HepG2 (cell line): ENCODE data around the gene SPATS2. TPM values are rescaled to one million over a fixed set of nuclear protein-coding genes. Genes with fewer than 3 reads are reported as not detected.

Experiments used
- ARID5B ChIP-seq: IDR thresholded peaks from 2 replicates; pipeline ENCODE4 v1.4.0; 2020; ENCODE audit warnings: mild to moderate bottlenecking, missing genetic modification reagents
- E2F2 ChIP-seq: sonication (generic); formaldehyde crosslinking; IDR thresholded peaks from 2 replicates; pipeline ENCODE4 v1.4.0; 2020; ENCODE audit warnings: missing genetic modification reagents, borderline replicate concordance
- POLR2AphosphoS5 ChIP-seq: IDR thresholded peaks from 2 replicates; pipeline ENCODE4 v1.6.1; 2012; ENCODE audit warnings: low read depth, low read length
- RNF219 ChIP-seq: sonication (generic); formaldehyde crosslinking; IDR thresholded peaks from 2 replicates; pipeline ENCODE4 v1.5.0; 2020; ENCODE audit warnings: mild to moderate bottlenecking, missing genetic modification reagents
- ZBTB39 ChIP-seq: sonication (generic); formaldehyde crosslinking; IDR thresholded peaks from 2 replicates; pipeline ENCODE4 v1.5.0; 2020; ENCODE audit warnings: missing genetic modification reagents
- ZC3H13 ChIP-seq: sonication (generic); formaldehyde crosslinking; IDR thresholded peaks from 2 replicates; pipeline ENCODE4 v1.8.1; 2023; ENCODE audit warnings: mild to moderate bottlenecking, missing genetic modification reagents, moderate library complexity
- ZFP62 ChIP-seq: sonication (generic); formaldehyde crosslinking; IDR thresholded peaks from 2 replicates; pipeline ENCODE4 v1.4.0; 2020; ENCODE audit warnings: missing genetic modification reagents
- ZNF577 ChIP-seq: sonication (generic); formaldehyde crosslinking; IDR thresholded peaks from 2 replicates; pipeline ENCODE4 v1.4.0; 2020; ENCODE audit warnings: mild to moderate bottlenecking, low read depth, missing genetic modification reagents, borderline replicate concordance
- ZNF672 ChIP-seq: sonication (generic); formaldehyde crosslinking; IDR thresholded peaks from 2 replicates; pipeline ENCODE4 v1.8.1; 2022; ENCODE audit warnings: missing genetic modification reagents
- ZSCAN12 ChIP-seq: sonication (generic); formaldehyde crosslinking; IDR thresholded peaks from 2 replicates; pipeline ENCODE4 v1.9.0; 2021; ENCODE audit warnings: mild to moderate bottlenecking, missing genetic modification reagents
- polyA plus RNA-seq, 8 experiments: library from polyadenylated mRNA; depleted of rRNA in 3 of 8; stranded (reverse) in 7 of 8; unstranded in 1 of 8; fragments of >200 nt; fragmentation: Illumina TruSeq in 4 of 8; extraction: Trizol in 4 of 8; gene quantifications; 2 replicates each; pipeline versions ENCODE4 v1.2.1 to v1.2.3, GENCODE V29; 2011 to 2016; ENCODE audit warnings: low read depth in 4 of 8, missing spikeins in 1 of 8, mixed read lengths in 1 of 8; ENCODE audit not compliant: insufficient read depth in 1 of 8
- total RNA-seq, 5 experiments: library from RNA; depleted of rRNA; stranded (reverse); fragments of >200 nt; fragmentation: Illumina TruSeq; extraction: Trizol; gene quantifications; 2 replicates each; pipeline ENCODE4 v1.2.3, GENCODE V29; 2016; ENCODE audit warnings: low read depth in 1 of 5
- TF ChIP-seq, protein P1 (sequence below): sonication (generic); formaldehyde crosslinking; IDR thresholded peaks from 2 replicates; pipeline ENCODE4 v1.5.1; 2020; ENCODE audit warnings: missing genetic modification reagents, mild to moderate bottlenecking, borderline replicate concordance
- TF ChIP-seq, protein P2 (sequence below): sonication (generic); formaldehyde crosslinking; IDR thresholded peaks from 2 replicates; pipeline ENCODE4 v1.4.0; 2020; ENCODE audit warnings: mild to moderate bottlenecking, missing genetic modification reagents

SPATS2 gene
- total and polyA plus RNA-seq, 2 of the 13 experiments (the other 11 are each of a cell fraction or from before 2014, with no cell fraction given), result 19.3 to 28.1 TPM

DNA sequence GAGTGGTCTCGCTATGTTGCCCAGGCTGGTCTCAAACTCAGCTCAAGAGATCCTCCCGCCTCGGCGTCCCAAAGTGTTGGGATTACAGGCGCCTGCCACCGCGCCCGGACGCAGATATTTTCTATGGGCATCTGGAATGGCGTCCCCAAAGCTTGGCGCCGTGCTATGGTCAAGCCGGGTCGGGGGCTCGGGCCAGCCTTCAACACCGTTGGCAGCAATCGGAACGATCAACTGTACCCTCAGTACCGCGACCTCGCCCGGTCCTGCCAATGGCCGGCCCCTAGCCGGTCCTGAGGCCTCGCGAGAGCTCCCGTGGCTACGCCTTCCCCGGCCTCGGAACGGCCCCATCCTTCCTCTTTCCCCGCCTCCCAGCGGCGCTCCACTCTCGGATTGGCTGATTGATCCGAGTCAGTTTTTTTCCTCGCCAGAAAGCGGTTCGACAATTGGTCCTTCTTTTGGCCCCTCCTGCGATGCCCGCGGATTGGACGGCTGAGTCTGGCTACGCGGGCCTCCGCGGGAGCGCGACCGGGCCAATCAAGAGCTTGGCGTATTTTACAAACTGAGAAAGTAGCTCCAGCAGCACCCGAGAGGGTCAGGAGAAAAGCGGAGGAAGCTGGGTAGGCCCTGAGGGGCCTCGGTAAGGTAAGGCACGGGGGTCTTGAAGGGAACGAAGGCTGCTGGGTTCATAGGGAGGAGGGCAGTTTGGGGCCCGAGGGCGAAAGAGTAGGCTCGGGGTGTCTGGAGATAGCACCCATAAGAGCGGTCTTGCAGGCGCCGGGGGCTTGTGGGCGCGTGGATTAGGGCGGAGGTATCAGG is 44.3 kb upstream of the SPATS2 start, which contains the start of gene TROAP (continued):
- no peak for TF ChIP-seq ZBTB39 (CRISPR knock-in tag)
- no peak for TF ChIP-seq ZNF577 (CRISPR knock-in tag)
- TF ChIP-seq, protein P1, sequence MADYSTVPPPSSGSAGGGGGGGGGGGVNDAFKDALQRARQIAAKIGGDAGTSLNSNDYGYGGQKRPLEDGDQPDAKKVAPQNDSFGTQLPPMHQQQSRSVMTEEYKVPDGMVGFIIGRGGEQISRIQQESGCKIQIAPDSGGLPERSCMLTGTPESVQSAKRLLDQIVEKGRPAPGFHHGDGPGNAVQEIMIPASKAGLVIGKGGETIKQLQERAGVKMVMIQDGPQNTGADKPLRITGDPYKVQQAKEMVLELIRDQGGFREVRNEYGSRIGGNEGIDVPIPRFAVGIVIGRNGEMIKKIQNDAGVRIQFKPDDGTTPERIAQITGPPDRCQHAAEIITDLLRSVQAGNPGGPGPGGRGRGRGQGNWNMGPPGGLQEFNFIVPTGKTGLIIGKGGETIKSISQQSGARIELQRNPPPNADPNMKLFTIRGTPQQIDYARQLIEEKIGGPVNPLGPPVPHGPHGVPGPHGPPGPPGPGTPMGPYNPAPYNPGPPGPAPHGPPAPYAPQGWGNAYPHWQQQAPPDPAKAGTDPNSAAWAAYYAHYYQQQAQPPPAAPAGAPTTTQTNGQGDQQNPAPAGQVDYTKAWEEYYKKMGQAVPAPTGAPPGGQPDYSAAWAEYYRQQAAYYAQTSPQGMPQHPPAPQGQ (CRISPR knock-in tag), result no peak
- 0 out of 2 replicates have a peak, but pooled peaks have one; percentile 7 for TF ChIP-seq E2F2 (CRISPR knock-in tag)
- no peak for TF ChIP-seq ARID5B (CRISPR knock-in tag)
- TF ChIP-seq ZC3H13 (CRISPR knock-in tag), result no peak
- TF ChIP-seq, protein P2, sequence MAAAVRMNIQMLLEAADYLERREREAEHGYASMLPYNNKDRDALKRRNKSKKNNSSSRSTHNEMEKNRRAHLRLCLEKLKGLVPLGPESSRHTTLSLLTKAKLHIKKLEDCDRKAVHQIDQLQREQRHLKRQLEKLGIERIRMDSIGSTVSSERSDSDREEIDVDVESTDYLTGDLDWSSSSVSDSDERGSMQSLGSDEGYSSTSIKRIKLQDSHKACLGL (CRISPR knock-in tag), result peak; percentile 54; the same call in 1 of the 2 replicates
- TF ChIP-seq POLR2AphosphoS5, result peak; percentile 79
- TF ChIP-seq ZSCAN12, result no peak
- no peak for TF ChIP-seq RNF219 (CRISPR knock-in tag)
- no peak for TF ChIP-seq ZFP62 (CRISPR knock-in tag)
- no peak for TF ChIP-seq ZNF672 (CRISPR knock-in tag)
